ENCODE results near the gene ANO1.

Gene ANO1

DNA sequence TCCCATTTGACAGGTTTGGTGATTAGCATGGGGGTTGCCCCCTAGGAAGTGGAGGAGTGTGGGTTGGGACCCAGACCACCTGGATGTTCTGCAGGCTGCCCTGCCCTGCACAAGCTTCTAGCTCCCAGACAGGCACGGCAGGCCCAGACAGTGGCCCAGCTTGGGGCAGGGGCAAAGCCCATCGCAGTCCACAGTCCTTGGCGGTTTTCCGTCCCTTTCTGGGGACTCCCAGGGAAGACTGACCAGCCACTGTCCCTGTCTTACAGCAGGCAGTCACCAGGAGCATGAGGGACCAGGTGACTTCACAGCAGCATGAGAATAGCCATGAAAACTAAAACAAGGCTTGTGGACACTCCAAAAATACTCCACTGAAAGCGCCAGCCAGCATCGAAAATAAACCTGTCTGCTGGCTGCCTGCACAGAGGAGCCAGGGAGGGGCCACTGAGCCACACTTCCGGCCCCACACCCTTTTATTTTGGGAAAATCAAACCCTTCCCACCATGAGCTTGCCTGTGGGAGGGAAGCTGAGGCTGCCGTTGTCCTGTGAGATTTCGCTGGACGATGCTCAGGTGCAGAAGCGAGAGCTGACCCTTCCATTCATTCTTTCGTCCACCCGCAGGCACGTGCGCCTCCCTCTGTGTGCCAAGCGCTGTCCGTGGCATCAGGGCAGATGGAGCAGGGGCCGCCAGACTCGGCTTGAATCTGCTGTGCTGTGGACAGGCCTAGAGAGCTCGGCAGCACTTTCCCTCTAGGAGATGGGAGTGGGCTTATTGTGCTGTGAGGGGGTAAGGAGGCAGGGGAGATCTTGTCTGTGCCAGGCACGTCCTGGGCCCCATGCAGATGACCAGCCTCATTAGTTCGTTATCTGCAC lies 153.0 kb downstream of the ANO1 start:
- TF ChIP-seq, protein P1, sequence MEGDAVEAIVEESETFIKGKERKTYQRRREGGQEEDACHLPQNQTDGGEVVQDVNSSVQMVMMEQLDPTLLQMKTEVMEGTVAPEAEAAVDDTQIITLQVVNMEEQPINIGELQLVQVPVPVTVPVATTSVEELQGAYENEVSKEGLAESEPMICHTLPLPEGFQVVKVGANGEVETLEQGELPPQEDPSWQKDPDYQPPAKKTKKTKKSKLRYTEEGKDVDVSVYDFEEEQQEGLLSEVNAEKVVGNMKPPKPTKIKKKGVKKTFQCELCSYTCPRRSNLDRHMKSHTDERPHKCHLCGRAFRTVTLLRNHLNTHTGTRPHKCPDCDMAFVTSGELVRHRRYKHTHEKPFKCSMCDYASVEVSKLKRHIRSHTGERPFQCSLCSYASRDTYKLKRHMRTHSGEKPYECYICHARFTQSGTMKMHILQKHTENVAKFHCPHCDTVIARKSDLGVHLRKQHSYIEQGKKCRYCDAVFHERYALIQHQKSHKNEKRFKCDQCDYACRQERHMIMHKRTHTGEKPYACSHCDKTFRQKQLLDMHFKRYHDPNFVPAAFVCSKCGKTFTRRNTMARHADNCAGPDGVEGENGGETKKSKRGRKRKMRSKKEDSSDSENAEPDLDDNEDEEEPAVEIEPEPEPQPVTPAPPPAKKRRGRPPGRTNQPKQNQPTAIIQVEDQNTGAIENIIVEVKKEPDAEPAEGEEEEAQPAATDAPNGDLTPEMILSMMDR (IDR thresholded peaks at IDR 0.05; ENCODE audit: low read depth, low read length): no peak
- no peak overlapping the region for H3K4me3 ChIP-seq (ENCODE audit: low read depth, low read length)

DNA sequence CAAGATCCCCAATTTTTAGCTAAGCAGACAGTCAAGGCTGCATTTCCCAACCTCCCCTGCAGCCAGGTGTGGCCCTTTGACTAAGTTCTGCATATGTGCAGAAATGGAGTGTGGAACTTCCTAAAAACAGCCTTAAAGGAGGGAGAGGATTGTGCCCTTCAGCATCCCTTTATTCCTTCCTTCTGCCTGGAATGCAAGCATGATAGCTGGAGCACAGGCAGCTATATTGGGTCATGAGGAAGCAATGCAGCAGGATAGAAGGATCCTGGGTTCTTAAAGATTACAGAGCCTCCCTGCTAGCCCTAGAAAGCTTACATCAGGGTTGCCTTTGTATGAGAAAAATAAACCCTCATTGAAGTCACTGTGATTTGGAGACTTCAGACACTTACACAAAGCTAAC lies 154.9 kb downstream of the ANO1 start:
- no peak overlapping the region for H3K4me3 ChIP-seq (ENCODE audit: low read depth, low read length)
- TF ChIP-seq, protein P1 (IDR thresholded peaks at IDR 0.05; ENCODE audit: low read depth, low read length): no peak

DNA sequence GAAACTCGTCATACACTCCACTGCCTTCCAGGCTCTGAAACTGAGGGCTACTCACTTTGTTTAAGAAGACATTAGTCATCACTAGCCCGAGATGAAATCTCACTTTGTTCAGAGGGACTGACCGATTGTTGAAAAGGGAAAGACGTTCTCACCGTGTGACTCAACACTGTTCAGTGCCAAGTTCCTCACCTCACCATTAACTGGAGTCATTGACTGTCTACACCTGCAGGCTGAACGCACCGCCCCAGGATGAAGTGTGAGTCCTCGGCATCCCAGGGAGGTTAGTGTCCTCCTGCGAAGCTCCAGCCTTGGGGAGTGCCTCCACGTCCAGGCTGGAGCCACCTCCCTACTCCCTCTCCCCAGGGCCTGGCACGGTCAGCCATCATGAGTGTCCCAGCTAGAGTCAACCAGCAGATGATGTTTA lies 155.4 kb downstream of the ANO1 start:
- no peak overlapping the region for H3K4me3 ChIP-seq (ENCODE audit: low read depth, low read length)
- TF ChIP-seq, protein P1 (IDR thresholded peaks at IDR 0.05; ENCODE audit: low read depth, low read length): no peak

DNA sequence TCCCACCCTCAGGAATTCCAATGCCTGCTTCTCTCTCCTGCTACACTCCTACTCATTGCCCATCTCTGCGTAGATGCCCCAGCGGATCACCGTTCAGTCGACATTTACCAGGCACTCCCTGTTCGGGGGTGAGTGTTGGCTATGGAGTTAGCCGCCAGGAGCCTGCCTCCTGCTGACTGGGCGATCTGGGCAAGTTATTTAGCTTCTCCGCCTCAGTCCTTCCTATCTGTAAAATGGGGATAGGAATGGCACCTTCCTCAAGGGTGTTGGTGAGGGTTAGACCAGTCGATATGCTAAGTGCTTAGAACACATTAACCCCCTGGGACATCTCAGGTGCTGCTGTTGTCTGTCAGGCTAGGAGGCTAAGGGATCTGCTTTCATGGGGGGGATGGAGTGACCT lies 155.8 kb downstream of the ANO1 start:
- TF ChIP-seq, protein P1 (IDR thresholded peaks at IDR 0.05; ENCODE audit: low read depth, low read length): no peak
- no peak overlapping the region for H3K4me3 ChIP-seq (ENCODE audit: low read depth, low read length)
